HG03175 (cell line): ENCODE data around the gene IMPACT.

ENCODE experiments used
- ATAC-seq: cut with Tn5 transposase; IDR thresholded peaks from one replicate; pipeline ENCODE4 v1.9.1; 2021; ENCODE audit warnings: mild to moderate bottlenecking, moderate library complexity; ENCODE audit not compliant: unreplicated experiment

The IMPACT gene, protein sequence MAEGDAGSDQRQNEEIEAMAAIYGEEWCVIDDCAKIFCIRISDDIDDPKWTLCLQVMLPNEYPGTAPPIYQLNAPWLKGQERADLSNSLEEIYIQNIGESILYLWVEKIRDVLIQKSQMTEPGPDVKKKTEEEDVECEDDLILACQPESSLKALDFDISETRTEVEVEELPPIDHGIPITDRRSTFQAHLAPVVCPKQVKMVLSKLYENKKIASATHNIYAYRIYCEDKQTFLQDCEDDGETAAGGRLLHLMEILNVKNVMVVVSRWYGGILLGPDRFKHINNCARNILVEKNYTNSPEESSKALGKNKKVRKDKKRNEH

DNA sequence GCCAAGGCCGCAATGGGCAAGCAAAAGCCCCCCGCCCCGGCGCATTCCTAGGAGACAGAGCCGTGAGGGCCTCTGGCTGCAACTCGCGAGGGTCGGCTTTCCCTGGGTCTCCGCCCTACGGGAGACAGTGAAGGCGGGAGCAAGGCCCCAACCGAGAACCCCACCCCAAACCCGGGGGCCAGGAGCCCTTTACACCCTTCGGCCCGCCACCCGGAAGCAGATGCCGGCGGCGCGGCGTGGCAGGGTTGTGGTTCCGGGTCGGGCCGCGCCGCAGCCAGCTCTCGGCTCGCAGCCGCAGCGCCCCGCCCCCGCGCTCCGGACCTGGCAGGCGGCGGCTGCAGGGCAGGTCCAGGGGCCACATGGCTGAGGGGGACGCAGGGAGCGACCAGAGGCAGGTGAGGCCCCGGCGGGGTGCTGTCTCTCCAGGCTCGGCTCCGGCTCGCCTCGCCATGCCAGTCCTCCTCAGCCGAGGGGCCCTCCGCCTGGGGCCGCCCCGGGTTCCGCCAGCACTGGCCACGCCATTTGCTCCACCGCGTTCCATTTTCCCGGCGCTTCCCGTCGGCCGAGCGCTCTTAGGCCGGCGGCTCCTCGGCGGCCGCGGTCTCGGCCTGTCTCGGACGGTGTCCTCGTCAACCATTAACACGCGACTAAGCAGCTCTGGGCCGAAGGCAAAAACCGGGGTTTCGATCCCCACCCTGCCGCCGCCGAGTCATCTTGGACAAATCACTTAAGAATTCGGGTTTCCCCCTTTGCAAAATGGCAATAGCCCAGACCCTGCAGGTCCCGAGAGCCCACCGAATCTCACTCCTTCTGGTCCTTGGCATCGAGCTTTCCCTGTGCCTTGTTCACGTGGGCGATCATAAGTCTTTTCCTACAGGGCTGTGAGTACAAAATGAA is at the start of gene IMPACT:
IMPACT (plus strand) TSS at position 273 of the 897 bp plus-strand sequence; CDS start at position 360, 87 bp downstream.
- ATAC-seq, result peak; percentile 85

DNA sequence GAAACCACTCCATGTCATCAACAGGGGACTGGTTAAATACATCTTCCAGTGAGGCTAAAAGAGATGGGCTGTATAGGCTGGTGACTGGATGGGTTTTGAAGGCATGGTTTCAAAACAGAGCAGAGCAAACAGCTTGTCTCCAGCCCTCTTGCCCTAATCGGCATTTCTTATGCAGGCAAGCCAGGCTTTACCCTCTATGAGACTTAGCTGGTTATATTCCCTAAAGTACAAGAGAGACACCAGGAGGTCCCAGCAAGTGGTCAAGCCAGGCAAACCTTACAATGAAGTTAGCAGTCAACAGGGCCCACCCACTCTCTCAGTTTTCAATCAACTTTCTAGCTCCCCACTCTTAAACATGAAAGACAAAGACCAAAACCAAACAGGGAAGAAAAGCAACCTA is 47.9 kb upstream of the IMPACT start:
- ATAC-seq, result no peak

DNA sequence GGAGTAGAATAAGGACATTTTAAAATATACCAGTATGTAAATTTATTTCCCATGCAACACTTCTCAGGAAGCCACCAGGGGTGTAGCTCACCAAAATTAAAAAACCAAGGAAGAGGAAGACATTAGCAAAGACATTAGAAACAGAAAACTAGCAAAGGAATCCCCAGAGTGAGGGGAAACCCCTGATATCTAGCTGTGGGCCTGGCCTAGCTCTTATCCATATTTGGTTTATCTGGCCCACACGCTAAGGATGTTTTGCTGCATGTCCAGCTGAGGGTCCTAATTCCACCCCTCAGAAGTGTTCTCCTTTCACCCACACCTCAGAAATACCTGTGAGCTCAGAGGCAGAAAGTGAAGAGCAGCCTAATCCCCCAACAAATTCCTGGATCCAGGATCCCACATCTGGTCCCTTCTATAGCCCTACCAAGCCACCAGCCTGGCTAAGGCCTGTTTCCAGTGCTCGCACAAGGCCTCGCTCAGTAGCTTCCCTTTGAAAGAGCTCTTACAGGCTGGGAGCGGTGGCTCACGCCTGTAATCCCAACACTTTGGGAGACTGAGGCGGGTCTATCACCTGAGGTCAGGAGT is 46.2 kb upstream of the IMPACT start:
- ATAC-seq, result no peak

DNA sequence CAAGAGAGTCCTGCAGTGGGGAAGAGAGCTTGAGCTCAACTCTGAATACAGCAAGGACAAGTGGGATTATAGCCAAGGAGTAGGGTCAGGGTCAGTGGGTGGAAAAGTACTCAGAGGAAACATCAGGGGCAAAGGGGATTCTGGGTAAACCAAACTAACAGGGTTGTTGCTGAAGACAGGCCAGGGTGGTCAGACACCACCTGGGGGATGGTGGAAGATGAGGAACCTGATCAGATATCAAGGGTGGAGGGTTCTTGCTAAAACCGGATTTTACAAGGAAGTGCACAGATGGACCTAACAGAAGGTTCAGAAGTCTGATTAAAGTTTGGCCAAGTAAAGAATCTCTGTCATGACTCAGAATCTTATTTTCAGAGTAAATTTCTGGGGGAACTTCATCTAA is 45.3 kb upstream of the IMPACT start:
- no peak for ATAC-seq

DNA sequence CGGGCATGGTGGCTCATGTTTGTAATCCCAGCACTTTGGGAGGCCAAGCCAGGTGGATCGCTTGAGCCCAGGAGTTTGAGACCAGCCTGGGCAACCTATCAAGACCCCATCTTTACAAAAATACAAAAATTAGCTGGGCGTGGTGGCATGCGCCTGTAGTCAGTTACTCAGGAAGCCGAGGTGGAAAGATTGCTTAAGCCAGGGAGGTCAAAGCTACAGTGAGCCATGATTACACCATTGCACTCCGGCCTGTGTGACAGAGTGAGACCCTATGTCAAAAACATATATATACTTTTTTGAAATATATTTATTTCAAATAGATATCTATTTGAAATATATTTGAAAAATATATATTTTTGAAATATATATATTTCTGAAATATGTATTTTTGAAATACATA is 39.8 kb upstream of the IMPACT start:
- ATAC-seq, result no peak

DNA sequence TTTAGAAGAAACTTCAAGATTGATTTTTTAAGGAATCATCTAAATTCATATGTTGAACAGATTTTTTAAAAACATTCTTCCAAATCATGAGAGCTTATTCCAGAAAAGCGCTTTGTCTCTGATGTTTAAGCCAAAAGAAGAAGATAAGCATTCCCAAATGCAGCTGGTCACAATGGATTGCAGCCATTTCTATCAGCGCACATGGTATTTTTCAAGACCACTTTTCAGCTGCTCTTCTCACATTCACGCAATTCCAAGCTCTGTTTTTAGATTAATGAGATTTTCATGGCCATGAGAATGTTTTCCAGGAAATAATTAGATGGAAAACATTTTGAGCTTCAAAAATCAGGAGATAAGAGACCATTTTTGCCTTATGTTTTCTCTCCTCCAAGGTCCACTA is 37.5 kb upstream of the IMPACT start:
- ATAC-seq, result no peak

DNA sequence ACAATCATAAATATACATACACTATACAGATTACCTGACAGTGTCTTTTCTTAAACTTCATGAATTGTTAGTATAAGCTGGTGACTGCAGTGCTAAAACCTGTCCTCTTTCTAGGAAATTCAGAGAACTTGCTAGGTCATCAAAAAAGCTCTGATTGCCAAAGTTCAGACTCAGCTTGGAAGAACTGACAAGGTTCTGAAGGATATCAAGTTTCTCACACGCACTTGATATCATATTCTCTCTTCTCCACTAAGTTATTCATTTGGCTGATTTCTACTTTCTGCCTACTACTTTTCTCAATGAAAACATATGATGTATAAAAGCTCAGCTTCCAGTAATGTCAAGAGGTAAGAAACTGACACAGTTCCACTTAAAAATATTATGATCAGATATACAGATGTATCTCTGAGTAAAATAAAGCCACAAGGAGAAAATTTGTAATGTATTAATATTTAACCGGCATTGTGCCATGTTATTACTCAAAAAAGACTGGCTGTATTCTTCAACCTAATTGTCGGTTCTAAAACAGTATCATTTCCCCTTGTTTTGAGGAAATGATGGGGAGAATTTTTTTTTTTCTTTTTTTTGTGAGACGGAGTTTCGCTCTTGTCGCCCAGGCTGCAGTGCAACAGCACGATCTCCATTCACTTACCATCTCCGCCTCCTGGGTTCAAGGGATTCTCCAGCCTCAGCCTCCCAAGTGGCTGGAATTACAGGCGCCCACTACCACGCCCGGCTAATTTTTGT is 31.2 kb upstream of the IMPACT start:
- ATAC-seq, result no peak

DNA sequence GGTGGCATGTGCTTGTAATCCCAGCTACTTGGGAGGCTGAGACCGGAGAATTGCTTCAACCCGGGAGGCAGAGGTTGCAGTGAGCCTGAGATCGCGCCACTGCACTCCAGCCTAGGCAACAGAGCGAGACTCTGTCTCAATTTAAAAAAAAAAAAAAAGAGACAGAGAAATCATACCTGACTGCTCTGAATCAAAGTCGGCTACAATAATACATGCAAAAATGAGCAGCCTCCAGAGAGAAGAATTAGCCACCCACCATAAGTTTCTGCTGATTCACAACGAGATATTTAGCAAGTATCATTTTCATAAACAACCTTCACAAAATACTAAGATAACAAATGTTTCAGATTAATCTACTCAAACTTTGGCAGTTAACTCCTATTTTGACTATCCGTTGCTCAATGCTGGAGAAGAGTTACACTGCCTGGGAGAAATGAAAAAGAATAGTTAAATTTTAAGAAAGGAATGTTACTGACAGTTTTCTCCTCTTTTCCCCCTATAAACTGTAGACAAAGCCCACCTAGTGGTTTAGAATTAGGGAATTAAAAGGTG is 30.3 kb upstream of the IMPACT start:
- no peak for ATAC-seq

DNA sequence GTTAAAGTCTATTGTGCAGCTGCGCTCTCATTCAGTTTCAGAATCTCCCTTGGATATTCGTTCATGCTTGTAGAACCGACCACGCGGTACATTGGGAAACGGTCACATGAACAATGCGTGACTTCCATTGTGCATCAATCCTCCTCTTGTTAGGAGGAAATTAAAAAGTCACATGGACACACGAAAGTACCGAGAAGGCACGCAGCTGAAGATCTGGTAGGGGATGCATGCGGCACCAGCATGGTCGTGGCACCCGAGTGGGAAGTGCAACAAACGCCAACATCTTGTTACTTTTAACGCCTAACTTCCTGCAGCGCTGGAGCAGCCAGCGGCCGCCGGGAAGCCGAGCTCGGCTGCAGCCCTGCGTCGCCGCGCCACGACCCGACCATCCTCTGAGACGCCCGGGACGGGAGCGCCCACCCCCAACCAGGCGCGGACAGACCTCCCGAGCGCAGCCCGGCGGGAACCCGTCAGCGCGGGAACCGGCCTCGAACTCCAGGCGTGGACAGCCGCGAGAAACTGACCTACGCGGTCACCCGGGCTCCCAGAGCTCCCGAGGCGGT is 29.3 kb upstream of the IMPACT start:
- no peak for ATAC-seq

DNA sequence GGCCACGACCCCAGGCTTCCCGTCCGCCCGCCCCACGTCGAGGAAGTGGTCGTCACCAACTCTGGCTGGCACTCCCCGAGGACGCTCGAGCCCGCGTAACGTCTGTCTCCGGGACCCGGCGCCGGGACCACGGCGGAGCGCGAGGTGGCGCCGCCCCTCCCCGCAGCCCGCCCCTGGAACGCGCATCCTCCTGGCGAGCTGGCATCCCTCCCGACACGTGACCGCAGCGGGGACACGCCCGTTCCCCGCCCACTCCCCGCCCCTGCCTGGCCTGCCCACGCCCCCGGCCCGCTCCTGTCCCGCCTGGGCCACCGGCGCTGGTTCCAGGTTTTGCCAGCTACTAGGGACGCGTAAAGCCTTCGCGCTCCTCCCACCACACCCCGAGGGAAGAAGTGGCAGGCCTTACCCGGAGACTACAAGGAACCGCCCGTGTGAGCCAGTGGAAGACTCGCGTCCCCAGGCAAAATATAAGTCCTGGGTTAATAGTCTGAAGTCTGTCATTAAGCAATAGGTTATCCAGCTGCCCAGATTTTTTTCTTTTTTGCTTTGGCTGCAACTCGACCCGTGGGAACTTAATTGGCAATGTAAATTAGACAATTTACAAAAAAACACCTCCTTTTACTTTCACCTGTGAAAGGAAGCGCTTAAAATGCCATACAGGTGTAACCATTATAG is 28.6 kb upstream of the IMPACT start, which contains the start of gene OSBPL1A:
OSBPL1A (minus strand) TSS at position 131 of the 675 bp plus-strand sequence. CDS start 20,291 bp downstream, outside the sequence.
- ATAC-seq, result no peak

DNA sequence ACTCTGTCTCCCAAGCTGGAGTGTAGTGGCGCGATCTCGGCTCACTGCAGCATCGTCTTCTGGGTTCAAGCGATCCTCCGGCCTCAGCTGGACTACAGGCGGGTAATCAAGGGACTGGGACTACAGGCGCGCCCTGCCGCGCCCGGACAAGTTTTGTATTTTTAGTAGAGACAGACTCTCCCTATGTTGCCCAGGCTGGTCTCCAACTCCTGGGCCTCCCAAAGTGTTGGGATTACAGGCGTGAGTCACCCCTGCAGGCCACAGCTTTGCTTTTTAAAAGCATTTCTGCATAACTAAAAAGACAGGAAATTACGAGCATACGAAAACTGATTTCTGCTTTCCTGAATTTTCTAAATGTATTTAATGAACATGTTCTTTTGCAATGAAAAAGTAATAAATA is 27.9 kb upstream of the IMPACT start:
- ATAC-seq, result no peak

DNA sequence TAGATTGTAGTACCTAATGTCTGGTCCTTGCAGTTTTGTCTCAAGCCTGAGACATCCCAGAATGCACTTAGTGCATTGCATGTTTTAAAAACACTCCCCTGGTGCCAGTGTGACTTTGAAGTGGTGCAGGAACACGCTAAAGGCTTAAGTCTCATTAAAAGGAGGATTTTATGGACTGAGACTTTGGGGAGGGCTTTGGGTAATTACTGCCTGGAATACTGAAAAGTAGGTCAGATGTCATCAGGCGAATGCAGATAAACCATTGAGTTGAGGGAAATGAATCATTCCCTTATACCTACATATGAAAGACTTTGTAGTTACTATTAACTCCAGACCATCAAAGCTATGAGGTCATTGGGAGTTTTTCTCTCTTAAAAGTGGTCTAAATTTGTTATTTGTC is 25.9 kb upstream of the IMPACT start:
- ATAC-seq, result no peak

DNA sequence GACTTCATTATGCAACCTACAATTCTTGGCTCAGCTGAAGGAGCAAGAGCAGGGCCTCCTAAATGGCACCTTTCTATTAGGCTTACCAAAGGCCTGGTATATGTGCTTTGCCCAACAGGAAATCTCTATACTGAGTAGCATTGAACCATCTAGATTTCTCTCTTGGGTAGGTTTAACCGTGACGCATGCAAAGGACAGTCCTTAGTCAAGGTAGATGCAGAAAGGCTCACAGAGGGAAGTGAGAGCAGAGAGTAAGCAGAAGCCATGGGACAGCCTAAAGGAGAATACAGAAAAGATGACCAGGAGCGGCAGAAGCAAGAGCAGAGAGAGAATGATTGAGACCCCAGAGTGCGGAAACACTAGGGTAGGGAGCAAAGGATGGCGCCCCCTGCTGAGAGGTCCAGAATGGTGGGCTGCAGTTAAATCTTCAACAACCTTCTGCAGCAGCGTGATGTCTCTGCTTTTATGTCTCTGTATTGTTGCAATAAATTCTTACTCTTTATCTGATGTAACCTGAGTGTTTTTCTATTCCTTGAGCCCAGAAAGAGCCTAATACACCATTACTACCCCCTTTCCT is 24.2 kb upstream of the IMPACT start:
- ATAC-seq, result no peak

DNA sequence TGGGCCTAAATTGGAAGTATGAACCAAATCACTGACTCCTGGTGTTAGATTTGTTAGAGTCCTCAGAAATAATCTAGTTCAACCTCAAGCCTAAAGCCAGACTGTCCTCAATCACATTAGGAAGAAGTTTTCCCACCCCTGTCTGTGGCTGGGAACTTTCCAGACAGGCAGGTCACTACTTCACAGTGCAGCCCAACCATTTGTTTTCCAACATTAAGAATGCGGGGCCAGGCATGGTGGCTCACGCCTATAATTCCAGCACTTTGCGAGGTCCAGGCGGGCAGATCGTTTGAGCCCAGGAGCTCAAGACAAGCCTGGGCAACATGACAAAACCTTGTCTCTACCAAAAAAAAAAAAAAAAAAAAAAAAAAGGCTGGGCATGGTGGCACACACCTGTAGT is 23.4 kb upstream of the IMPACT start:
- ATAC-seq, result no peak

DNA sequence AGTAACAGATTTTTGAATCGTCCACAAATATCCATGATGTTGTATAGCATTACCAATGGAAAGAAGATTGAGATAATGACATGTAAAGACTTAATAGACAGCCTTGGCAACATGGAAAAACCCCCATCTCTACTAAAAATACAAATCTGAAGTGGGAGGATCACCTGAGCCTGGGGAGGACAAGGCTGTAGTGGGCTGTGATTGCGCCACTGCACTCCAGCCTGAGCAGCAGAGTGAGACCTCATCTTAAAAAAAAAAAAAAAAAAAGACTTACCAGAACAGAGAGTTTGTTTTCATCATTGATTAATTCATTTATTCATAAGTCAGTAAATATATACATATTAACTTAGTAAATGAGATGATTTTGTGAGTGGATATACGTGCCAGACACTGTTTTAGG is 21.9 kb upstream of the IMPACT start:
- no peak for ATAC-seq

DNA sequence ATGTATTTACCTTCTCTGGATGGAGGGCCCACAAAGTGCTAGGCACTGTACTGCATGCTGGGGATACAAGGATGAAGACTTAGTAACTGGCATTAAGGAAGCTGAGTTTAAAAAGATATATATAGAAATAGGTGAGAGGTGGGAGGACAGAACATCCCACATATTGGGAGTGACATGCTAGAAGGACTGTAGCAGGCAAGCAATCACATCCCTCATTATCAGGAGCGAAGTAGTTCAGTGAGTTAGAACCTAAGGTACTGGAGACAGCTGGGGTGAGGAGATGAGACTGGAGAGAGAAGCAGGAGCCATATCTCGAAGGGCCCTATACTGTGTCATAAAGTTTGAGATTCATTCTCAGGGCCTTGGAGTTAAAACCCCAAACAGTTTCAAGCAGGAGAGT is 18.0 kb upstream of the IMPACT start:
- no peak for ATAC-seq

DNA sequence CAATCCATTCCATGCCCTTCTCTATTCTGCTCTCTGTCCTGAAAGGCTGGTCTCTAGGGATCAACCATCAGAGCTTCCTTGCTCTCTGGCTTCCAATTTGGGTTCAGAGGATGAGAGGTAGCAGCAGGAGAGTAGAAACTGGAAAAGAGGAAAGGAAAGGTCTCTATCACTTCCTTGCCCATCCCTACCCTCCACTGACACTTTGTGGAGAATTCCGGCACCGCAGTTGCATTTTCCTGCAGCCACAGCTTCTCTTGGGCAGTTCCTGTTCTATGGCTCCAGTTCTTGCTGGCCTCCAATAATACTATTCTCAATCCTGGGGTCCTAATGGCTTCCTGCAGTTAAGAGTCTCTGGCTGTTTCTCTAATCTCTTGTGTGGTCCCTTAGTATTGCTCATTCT is 13.3 kb upstream of the IMPACT start:
- no peak for ATAC-seq

DNA sequence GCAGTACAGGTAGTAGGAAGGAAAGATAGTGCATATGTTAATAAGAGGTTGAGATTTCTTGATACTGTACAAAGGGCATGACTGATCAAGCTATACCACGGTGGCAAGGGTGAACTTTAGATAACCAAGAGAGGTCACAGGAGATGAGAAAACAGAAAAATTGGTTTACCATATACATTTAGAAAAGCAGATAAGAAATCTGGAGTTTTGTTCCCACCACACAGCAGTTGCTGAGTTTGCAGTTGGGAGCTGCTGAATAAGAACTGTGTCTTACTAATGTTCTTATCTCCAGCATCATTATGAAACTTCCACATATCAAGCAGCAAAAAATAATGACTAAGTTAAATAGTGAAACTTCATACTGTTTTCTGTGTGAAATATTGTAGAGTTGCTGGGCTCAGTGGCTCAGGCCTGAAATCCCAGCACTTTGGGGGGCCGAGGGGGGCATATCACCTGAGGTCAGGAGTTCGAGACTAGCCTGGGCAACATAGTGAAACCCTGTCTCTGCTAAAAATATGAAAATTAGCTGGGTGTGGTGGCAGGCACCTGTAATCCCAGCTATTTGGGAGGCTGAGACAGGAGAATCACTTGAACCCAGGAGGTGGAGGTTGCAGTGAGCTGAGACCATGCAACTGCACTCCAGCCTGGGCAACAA is 12.0 kb upstream of the IMPACT start:
- no peak for ATAC-seq

DNA sequence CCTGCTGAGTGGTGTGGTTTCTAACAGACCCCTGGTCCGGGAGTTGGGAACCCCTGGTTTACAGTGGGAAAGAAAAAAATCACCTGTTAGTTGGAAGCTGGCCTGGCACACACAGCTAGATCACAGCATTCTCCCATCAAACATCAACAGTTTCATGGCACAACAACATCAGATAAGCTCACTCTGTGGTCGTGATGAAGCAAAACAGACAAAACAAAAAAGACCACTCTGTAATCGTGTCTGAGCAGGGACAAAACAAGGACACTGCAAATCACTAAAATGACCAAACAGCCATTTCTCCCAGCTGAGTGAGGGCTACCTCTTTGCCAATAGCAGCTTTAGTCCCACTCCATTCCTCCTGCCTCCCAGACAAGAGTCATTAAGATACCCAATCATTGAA is 9.0 kb upstream of the IMPACT start:
- no peak for ATAC-seq
